HCT116 (cell line): ENCODE data around the gene CD247. TPM values are rescaled to one million over a fixed set of nuclear protein-coding genes. Genes with fewer than 3 reads are reported as not detected.

Experiments
- ATAC-seq: fragments of 200-7000 bp; cut with Tn5 transposase; 2 replicates; pipeline ENCODE4 v1.9.1; 2020; ENCODE audit warnings: mild to moderate bottlenecking, moderate library complexity
- BruUV-seq: library from RNA; stranded (reverse); fragments of 400-500 nt; replicated peaks from 2 replicates; lab custom pipeline; 2021; lab: Mats Ljungman, UMichigan
- CTCF ChIA-PET: fragments of 300-600 bp; sonication (Branson Sonifier 250); formaldehyde crosslinking; loops from one replicate; lab custom pipeline; 2021; ENCODE audit warnings: antibody characterized with exemption; lab: Charles Lee
- POLR2A ChIA-PET: fragments of 300-600, 350-600 bp; sonication (Branson Sonifier 250); formaldehyde crosslinking; loops from one replicate; lab custom pipeline; 2021; ENCODE audit warnings: antibody characterized with exemption; lab: Charles Lee
- RAD21 ChIA-PET, 2 experiments: fragments of 300-600 bp; sonication (Branson Sonifier 250); formaldehyde crosslinking; loops; one replicate each; lab custom pipeline; 2023; ENCODE audit warnings: low total read pairs in 2 of 2; ENCODE audit not compliant: uncharacterized antibody in 2 of 2, unreplicated experiment in 2 of 2, low non-redundant PET in 1 of 2; lab: Charles Lee
- DNase-seq: peaks from one replicate; pipeline ENCODE4 v3.0.0-alpha.2; 2010; ENCODE audit warnings: low read depth, low spot score
- H2AFZ ChIP-seq: fragments of 200-600 bp; shearing (Covaris generic), sonication (generic); 2 replicates; pipeline ENCODE4 v1.6.1; 2017; ENCODE audit warnings: low read depth, mixed run types, mixed read lengths, antibody characterized with exemption, low read length; ENCODE audit not compliant: poor library complexity, severe bottlenecking
- H3K27ac ChIP-seq: 2 replicates; pipeline ENCODE4 v1.5.1; 2012; ENCODE audit warnings: low read depth, low read length
- H3K27me3 ChIP-seq: fragments of 200-600 bp; sonication (generic); 2 replicates; pipeline ENCODE4 v1.6.1; 2016; ENCODE audit warnings: mixed run types, low read length, mixed read lengths; ENCODE audit not compliant: insufficient read depth
- H3K36me3 ChIP-seq, 2 experiments: fragments of 200-500 bp in 1 of 2; fragments of 200-600 bp in 1 of 2; sonication (Bioruptor generic) in 1 of 2; sonication (generic) in 1 of 2; 2 replicates each; pipeline versions ENCODE4 v1.5.1 to v1.6.1; 2014 to 2016; ENCODE audit warnings: low read length in 2 of 2, inconsistent platforms in 1 of 2, mixed read lengths in 1 of 2, mixed run types in 1 of 2; ENCODE audit not compliant: insufficient read depth in 2 of 2, control insufficient read depth in 1 of 2
- H3K4me1 ChIP-seq, 2 experiments: fragments of 200-600 bp in 1 of 2; sonication (generic) in 1 of 2; 2 replicates each; pipeline versions ENCODE4 v1.5.1 to v1.6.1; 2012 to 2017; ENCODE audit warnings: low read length in 2 of 2, inconsistent platforms in 1 of 2, mild to moderate bottlenecking in 1 of 2, mixed read lengths in 1 of 2, mixed run types in 1 of 2, moderate library complexity in 1 of 2; ENCODE audit not compliant: insufficient read depth in 2 of 2, control insufficient read depth in 1 of 2
- H3K4me2 ChIP-seq: fragments of 200-600 bp; sonication (generic); 2 replicates; pipeline ENCODE4 v1.6.1; 2017; ENCODE audit warnings: mixed run types, low read length, mixed read lengths
- H3K4me3 ChIP-seq, 2 experiments: fragments of 200-600 bp in 1 of 2; sonication (generic) in 1 of 2; replicated peaks in 1 of 2; 2 replicates each; pipeline ENCODE4 v1.5.1; 2011 to 2016; ENCODE audit warnings: low read length in 2 of 2, control low read depth in 1 of 2, low read depth in 1 of 2, mild to moderate bottlenecking in 1 of 2, mixed read lengths in 1 of 2, mixed run types in 1 of 2
- H3K79me2 ChIP-seq: fragments of 200-600 bp; sonication (generic); 2 replicates; pipeline ENCODE4 v1.6.1; 2017; ENCODE audit warnings: mild to moderate bottlenecking, mixed run types, low read length, moderate library complexity, mixed read lengths; ENCODE audit not compliant: insufficient read depth
- H3K9ac ChIP-seq: fragments of 200-600 bp; sonication (generic); 2 replicates; pipeline ENCODE4 v1.6.1; 2016; ENCODE audit warnings: low read length, mixed read lengths
- H3K9me2 ChIP-seq: fragments of 200-600 bp; sonication (generic), shearing (Covaris generic); 2 replicates; pipeline ENCODE4 v1.6.1; 2017; ENCODE audit warnings: mixed run types, mild to moderate bottlenecking, moderate library complexity; ENCODE audit not compliant: insufficient read depth
- H3K9me3 ChIP-seq, 2 experiments: fragments of 200-500 bp in 1 of 2; fragments of 200-600 bp in 1 of 2; sonication (Bioruptor generic) in 1 of 2; sonication (generic) in 1 of 2; 2 replicates each; pipeline ENCODE4 v1.6.1; 2014 to 2017; ENCODE audit warnings: low read length in 2 of 2, mixed read lengths in 2 of 2, inconsistent platforms in 1 of 2, low read depth in 1 of 2, mild to moderate bottlenecking in 1 of 2, mixed run types in 1 of 2, moderate library complexity in 1 of 2; ENCODE audit not compliant: control insufficient read depth in 1 of 2, insufficient read depth in 1 of 2
- H4K20me1 ChIP-seq: fragments of 200-600 bp; sonication (generic), shearing (Covaris generic); 2 replicates; pipeline ENCODE4 v1.6.1; 2017; ENCODE audit warnings: mixed run types, mild to moderate bottlenecking, moderate library complexity; ENCODE audit not compliant: insufficient read depth
- FOSL1 ChIP-seq: IDR thresholded peaks from 2 replicates; pipeline ENCODE4 v1.6.1; 2012; ENCODE audit warnings: low read depth
- POLR2AphosphoS5 ChIP-seq: IDR thresholded peaks from 2 replicates; pipeline ENCODE4 v1.6.1; 2011; ENCODE audit warnings: mild to moderate bottlenecking, low read depth, low read length, moderate library complexity
- SIN3A ChIP-seq: IDR thresholded peaks from 2 replicates; pipeline ENCODE4 v1.6.1; 2012; ENCODE audit warnings: low read depth
- YY1 ChIP-seq: IDR thresholded peaks from 2 replicates; pipeline ENCODE4 v1.6.1; 2011; ENCODE audit warnings: low read length, low read depth, moderate library complexity, mild to moderate bottlenecking; ENCODE audit not compliant: insufficient replicate concordance; ENCODE audit errors: extremely low read depth
- ZNF274 ChIP-seq: fragments of 200-500 bp; sonication (Bioruptor generic); IDR thresholded peaks from 2 replicates; pipeline ENCODE4 v1.6.1; 2014; ENCODE audit warnings: mild to moderate bottlenecking, low read depth, low read length, inconsistent platforms
- intact Hi-C: fragments of 100-400 bp; cut with micrococcal nuclease; formaldehyde crosslinking; loops from 2 replicates; pipeline ENCODE4 v1.10.0; 2022
- total RNA-seq: library from RNA; stranded (reverse); gene quantifications from one replicate; pipeline ENCODE4 v1.2.1, GENCODE V29; 2021; ENCODE audit not compliant: unreplicated experiment
- TF ChIP-seq, protein P1 (sequence below), 3 experiments: fragments of 200-600 bp in 1 of 3; sonication (generic) in 1 of 3; IDR thresholded peaks in 2 of 3; conservative IDR thresholded peaks in 1 of 3; 2 replicates each; pipeline ENCODE4 v1.5.1; 2012 to 2017; ENCODE audit warnings: low read depth in 2 of 3, low read length in 2 of 3, antibody characterized with exemption in 1 of 3, borderline replicate concordance in 1 of 3, control low read depth in 1 of 3, mild to moderate bottlenecking in 1 of 3, mixed read lengths in 1 of 3, mixed run types in 1 of 3, moderate library complexity in 1 of 3; ENCODE audit not compliant: insufficient read depth in 1 of 3
- TF ChIP-seq, protein P2 (sequence below): IDR thresholded peaks from 2 replicates; pipeline ENCODE4 v1.6.1; 2011; ENCODE audit warnings: mild to moderate bottlenecking, low read length, moderate library complexity; ENCODE audit not compliant: insufficient replicate concordance; ENCODE audit errors: extremely low read depth

Gene CD247
- total RNA-seq, 1 experiment from 2014 or later = 0.57 TPM

DNA sequence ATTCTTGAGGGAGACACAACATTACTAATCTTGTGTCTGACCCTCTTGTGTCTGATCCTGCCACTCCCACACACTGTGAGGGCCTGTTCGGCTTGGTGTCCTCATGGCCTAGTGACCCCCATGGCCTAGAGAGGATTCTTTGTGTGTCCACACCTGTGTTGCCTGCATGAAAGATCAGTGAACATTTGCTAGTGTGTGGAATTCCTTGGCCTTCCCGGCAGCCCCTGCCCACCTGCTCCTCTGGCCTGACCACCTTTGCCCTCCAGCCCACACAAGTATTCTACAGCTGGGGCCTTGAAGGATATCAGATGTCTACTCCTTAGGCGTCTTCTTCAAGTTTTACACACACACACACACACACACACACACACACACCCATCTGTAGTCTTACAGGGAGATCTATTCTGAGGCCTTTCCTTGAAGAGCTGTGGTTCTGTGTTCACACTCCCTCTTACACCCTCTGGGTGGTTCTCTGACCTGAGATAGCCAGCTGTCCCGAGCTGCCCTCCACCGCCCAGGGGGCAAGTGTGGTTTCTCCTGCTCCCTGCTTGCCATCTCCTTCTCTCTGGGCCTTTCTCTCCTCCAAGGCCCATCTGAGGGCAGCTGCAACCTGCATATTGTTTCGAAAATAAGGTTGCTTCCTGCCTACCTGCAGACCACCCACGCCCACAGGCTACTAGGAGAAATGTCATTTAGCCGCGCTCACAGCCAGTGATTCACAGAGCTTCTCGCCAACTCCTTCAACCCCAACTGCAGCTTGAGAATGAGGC is 45.4 kb downstream of the CD247 start:
- intact Hi-C loops = no loop called here

DNA sequence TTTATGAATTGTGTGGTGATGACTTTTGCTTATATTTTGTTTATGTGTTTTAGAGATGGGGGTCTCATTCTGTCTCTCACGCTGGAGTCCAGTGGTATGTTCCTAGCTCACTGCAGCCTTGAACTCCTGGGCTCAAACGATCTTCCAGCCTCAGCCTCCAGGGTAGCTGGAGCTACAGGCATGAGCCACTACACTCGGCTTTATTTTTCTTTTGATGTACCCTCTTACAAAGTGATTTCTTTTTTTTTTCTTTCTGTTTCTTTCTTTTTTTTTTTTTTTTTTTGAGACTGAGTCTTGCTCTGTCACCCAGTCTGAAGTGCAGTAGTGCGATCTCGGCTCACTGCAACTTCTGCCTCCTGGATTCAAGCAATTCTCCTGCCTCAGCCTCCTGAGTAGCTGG is 46.8 kb downstream of the CD247 start:
- no peaks in the 10 kb centered on the region for H3K27me3 ChIP-seq
- H3K9ac ChIP-seq = no peak overlapping the region
- no peak overlapping the region for H3K27ac ChIP-seq
- ChIA-PET RAD21 (no interaction called here), CTCF (no interaction called here), POLR2A (no interaction called here)
- no peak overlapping the region for H3K4me2 ChIP-seq
- no peaks in the 10 kb centered on the region for H3K9me2 ChIP-seq
- no peaks in the 10 kb centered on the region for H3K9me3 ChIP-seq
- no peak overlapping the region for H2AFZ ChIP-seq
- H4K20me1 ChIP-seq = no peaks in the 10 kb centered on the region
- H3K4me1 ChIP-seq = no peaks in the 10 kb centered on the region
- H3K36me3 ChIP-seq = no peaks in the 10 kb centered on the region
- DNase-seq (no peak), ATAC-seq (no peak)
- intact Hi-C loops = no loop called here
- BruUV-seq = no TSS peak
- no peaks in the 10 kb centered on the region for H3K79me2 ChIP-seq
- H3K4me3 ChIP-seq = no peak overlapping the region
- TF ChIP-seq, protein P1, sequence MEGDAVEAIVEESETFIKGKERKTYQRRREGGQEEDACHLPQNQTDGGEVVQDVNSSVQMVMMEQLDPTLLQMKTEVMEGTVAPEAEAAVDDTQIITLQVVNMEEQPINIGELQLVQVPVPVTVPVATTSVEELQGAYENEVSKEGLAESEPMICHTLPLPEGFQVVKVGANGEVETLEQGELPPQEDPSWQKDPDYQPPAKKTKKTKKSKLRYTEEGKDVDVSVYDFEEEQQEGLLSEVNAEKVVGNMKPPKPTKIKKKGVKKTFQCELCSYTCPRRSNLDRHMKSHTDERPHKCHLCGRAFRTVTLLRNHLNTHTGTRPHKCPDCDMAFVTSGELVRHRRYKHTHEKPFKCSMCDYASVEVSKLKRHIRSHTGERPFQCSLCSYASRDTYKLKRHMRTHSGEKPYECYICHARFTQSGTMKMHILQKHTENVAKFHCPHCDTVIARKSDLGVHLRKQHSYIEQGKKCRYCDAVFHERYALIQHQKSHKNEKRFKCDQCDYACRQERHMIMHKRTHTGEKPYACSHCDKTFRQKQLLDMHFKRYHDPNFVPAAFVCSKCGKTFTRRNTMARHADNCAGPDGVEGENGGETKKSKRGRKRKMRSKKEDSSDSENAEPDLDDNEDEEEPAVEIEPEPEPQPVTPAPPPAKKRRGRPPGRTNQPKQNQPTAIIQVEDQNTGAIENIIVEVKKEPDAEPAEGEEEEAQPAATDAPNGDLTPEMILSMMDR (IDR thresholded peaks at IDR 0.05 in 2 of 3, conservative IDR thresholded peaks at IDR 0.05 in 1 of 3; ENCODE audit: borderline replicate concordance in 1 of 3, insufficient read depth in 1 of 3, low read depth in 2 of 3, low read length in 2 of 3) = no peak
- no peak for TF ChIP-seq ZNF274
- TF ChIP-seq, protein P2, sequence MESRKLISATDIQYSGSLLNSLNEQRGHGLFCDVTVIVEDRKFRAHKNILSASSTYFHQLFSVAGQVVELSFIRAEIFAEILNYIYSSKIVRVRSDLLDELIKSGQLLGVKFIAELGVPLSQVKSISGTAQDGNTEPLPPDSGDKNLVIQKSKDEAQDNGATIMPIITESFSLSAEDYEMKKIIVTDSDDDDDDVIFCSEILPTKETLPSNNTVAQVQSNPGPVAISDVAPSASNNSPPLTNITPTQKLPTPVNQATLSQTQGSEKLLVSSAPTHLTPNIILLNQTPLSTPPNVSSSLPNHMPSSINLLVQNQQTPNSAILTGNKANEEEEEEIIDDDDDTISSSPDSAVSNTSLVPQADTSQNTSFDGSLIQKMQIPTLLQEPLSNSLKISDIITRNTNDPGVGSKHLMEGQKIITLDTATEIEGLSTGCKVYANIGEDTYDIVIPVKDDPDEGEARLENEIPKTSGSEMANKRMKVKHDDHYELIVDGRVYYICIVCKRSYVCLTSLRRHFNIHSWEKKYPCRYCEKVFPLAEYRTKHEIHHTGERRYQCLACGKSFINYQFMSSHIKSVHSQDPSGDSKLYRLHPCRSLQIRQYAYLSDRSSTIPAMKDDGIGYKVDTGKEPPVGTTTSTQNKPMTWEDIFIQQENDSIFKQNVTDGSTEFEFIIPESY = no peak

More for the DNA sequence above, 45.4 kb downstream of the CD247 start:
- Histone ChIP-seq H3K4me3 (no peak overlapping the region), H4K20me1 (no peaks in the 10 kb centered on the region), H3K9ac (no peak overlapping the region), H3K4me1 (no peaks in the 10 kb centered on the region), H2AFZ (no peak overlapping the region), H3K27me3 (no peaks in the 10 kb centered on the region), H3K27ac (no peak overlapping the region), H3K36me3 (no peaks in the 10 kb centered on the region), H3K4me2 (no peak overlapping the region), H3K9me3 (no peaks in the 10 kb centered on the region), H3K9me2 (no peaks in the 10 kb centered on the region), H3K79me2 (no peaks in the 10 kb centered on the region)
- BruUV-seq = no TSS peak
- TF ChIP-seq FOSL1 (no peak), SIN3A (no peak), YY1 (no peak), POLR2AphosphoS5 (no peak)
- TF ChIP-seq, protein P2 = no peak
- no peak for DNase-seq
- POLR2A ChIA-PET = no interaction called here
- CTCF ChIA-PET = no interaction called here
- no peak for ATAC-seq
- RAD21 ChIA-PET = no interaction called here
